Activated CD4-positive, CD25-positive, alpha-beta regulatory T cell treated with anti-CD3 and anti-CD28 coated beads, Interleukin-2, amount 50 U/mL, for 72 hours (primary cell): ENCODE results near the gene TWIST2.

ENCODE experiments used
- DNase-seq: peaks from one replicate; pipeline ENCODE4 v3.0.0; 2021

The TWIST2 gene

DNA sequence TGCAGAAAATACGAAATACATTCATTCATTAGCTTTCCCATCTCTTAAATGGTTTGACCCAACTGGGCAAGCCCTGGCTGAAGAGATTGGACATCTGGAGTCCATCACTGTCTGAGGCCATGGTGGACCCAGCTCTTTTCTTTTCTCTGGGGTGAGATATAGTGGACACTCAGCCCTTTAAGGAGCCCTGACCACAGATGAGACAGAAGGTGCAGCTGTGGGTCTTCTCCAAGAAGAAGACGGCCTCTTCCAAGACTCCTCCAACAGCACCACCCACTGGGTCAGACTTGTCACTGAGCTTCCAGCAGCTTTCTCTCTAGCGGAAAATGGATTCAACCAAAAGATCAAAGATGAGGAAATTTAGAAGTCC lies 27.2 kb downstream of the TWIST2 start:
- no peak for DNase-seq

GRCh38 chr2:238875471-238876231 lies 27.8 kb downstream of the TWIST2 start:
- DNase-seq: no peak

DNA sequence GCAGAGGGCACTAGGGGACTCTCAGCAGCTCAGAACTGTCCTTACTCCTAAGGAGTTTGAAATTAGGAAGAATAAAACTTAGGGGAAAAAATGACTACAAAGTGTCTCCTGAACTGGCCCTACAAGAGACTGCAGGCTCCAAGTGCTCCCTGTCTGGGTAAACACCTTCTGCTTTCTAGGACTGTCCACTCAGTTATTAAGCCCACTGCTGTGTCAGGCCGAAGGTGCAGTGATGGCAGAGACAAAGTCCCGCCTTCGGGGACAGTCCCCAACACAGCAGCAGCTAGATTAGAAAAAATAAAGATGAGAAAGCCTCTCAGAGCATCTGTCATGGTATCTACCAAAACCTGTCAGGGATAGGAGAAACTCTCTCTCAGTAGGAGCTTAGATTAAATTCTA lies 28.3 kb downstream of the TWIST2 start:
- no peak for DNase-seq

DNA sequence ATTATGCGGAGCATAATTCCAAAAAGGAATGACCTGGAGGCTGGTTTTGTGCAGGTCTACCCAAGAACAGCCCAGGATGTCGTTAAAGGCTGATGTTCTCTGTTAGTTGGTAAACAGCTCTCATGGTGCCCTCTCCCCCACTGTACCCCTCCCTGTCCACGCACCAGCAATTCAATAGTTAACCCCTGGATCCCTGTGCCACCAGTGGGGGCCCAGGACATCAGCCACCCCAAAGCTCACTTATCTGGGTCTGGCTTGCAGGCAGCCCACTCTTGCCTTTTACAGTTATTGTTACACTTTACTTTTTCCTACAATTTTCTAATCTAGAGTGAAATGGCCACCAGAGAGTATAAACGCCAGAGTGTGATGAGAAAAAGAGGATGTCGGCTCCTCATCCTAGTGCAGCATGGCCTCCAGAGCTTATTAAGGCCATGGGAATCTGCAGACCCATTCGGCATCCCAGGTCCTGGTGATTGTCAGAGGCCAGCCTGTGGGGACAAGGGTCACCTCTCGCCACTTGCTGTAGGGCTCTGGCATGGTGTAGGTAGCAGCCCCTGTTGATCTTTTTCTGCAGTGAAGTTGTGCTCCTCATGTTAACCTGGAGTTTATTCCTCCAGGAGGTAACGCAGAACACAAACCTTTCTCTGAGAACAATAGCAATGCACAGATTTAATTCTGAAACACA lies 30.3 kb downstream of the TWIST2 start:
- no peak for DNase-seq

DNA sequence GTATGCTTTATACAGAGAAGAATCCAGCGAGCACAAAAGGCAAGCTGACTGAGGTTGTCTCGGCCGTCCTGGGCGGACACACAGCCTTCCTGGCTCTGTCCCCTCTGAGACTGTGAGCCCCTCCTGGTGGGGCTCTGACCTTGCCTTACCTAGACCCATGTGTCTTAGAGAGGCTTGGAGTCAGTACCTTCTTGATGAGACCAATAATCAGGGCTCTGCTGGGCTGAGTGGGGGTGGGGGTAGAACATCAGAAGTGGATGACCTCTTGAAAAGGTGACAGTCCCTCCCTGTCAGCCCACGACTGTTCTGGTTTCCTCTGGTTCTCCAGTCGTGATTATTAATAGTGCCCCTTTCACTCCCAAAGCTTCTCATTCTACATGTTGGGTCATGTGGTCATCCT lies 31.2 kb downstream of the TWIST2 start:
- no peak for DNase-seq

- no peak for DNase-seq
Measured at GRCh38 chr2:238879621-238880377, 31.9 kb downstream of the TWIST2 start.

DNA sequence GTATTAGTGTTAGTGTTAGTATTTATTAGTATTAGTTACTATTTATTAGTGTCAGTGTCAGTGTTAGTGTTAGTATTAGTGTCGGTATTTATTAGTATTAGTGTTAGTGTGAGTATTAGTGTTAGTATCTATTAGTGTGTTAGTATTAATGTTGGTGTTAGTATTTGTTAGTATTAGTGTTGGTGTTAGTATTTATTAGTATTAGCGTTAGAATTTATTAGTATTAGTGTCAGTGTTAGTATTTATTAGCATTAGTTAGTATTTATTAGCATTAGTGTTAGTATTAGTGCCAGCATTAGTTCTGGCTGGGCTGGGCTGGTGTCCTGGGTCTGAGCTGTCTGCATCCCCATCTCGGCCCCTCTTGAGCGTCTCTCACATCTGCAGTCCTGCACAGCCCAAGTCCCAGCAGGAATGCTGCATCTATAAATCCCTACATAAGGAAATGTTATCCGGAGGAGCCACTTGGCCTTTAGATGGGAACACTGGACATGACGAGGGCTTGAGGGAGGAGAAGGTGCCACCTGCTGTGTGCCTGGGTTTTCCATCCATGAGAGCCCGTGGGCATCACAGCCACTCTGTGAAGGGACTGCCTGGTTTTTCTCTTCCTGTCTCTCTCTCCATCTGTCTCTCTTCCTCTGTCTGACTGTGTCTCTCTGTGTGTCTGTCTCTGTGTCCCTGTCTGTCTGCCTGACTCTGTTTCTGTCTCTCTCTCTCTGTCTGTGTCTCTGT lies 33.6 kb downstream of the TWIST2 start:
- DNase-seq: no peak

DNA sequence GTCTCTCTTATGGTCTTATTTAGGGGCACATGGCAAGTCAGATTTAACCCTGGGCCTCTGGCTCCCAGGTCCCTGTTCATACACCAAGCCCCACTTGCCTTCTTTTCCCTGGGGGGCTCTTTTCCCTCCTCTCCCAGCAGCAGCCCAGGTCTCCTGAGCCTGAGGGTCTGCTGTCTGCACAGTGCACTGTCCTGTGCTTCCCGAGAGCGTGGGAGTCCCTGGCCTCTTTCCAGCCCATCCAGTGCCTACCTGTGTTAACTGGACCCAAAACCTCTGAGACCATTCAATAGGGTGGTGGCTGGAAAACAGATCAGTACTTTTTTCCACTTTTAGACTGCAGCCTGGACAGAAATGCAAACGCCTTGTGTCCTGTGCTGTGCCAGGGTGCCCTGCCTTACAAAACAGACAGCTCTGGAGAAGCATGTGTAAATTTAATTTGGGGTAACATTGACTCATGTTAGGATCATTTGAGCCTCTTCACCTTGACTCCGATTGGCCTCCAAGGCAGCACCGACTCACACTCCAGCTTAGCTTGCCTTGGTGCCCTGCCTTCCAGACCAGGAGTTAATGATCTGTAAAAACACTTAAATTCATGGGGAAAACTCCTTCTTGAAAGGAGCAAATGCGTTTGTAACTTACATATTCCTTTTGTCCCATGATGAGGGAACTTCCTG lies 34.3 kb downstream of the TWIST2 start:
- DNase-seq: no peak

- DNase-seq: no peak
Measured at GRCh38 chr2:238883421-238883901, 35.6 kb downstream of the TWIST2 start.

DNA sequence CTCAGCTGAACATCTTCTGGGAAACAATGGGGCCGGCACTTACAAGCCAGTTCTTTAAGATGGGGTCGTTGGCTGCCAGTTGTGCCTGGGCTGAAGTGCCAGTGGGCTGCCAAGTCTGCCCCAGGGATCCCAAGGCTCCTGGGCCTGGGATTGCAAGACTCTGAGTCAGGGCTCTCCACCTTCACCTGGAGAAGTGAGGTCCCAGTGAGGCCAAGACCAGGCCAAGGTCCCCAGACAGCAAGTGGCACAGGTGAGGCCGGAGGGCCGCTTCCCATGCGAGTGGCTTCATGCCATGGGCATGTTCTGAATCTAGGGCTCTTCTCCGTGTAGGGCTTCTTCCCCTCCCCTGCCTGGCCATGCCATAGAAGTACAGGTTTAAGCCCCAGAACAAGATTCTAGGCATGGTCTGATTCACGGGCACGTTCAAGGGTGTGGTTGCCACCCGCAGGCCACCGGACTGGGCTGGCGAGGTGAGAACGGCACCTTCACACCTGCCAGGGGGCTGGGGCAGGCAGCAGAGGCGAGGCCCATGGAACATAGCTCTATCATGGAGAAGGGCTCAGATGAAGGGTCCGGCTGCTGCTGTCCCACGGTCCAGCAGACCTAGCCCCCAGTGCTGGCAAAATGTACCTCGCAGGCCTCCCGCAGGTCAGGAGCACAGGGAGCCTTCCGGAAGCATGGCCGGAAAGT lies 36.4 kb downstream of the TWIST2 start:
- no peak for DNase-seq

- no peak for DNase-seq
Measured at GRCh38 chr2:238884812-238885408, 37.0 kb downstream of the TWIST2 start.

- DNase-seq: no peak
Measured at GRCh38 chr2:238886453-238887094, 38.7 kb downstream of the TWIST2 start.

DNA sequence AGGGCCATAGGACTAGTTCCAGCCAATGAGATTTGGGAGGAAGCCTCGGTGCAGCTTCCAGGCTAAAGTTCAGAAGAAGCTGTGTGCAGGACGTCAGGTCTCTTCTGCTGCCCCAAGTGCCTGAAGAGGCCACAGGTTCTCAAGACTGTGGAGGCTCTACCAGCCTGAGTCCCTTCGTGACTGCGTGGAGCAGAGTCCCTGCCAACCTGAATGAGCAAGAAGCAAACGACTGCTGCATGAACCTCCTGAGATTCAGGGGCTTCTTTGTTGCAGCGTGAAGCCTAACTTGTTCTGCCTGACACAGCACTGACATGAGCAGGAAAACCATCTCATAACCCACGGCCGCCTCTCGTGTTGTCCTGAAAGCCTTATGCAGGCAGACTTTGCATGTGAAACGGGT lies 39.7 kb downstream of the TWIST2 start:
- no peak for DNase-seq

DNA sequence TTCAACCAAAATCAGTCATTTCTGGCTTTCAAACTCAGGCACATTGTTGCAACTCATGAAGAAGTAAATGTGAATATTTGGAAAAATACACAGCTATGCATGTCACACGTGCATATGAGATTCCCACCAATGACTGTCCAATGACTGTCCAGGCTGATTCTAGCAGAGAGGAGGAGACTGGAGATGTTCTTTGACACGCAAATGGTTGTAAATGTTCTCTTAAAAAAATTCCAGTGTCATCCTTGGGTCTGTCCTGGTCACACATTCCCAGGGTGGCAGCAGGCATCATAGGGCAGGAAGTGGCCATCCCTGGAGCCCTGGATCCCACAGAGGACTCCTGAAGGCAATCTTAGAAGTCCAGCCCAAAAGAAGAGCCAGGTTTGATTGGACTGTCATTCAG lies 40.9 kb downstream of the TWIST2 start:
- DNase-seq: no peak

GRCh38 chr2:238890131-238890530 lies 42.2 kb downstream of the TWIST2 start:
- no peak for DNase-seq

- DNase-seq: no peak
Measured at GRCh38 chr2:238890618-238891456, 43.0 kb downstream of the TWIST2 start.

DNA sequence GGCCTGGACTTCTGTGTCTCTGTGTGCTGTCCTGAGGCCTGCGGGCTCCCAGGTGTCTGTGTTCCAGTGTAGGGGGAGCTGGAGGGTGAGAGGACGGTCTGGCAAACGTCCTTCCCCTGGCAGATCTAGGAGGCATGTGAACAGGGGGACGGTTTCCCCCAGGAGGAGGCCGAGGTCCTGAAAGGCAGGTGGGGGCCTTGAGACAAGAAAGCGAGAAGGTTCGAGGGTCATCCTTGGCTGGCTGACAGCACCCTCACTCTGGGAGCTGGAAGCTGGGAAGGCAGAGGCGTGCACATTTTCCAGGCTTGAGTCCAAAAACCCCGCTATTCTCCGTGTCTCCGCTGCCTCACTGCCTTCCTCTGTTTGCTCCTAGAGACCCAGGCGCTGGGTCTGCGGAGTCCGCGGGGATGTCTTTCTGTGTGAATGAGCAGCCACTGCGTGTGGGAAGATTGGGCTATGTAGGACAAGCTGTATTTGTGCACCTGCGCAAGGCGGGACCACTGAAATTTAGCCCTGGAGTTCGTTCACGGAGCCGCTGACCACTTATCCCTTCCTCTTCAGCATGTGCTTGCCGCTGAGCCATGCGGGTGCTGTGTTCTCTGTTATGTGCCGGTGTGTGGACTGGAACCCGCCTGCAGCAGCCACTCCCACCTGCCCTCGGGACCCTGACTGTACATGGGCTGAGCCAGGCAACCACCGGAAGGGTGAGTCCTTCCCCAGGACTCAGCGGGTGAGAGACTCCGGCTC lies 43.7 kb downstream of the TWIST2 start:
- DNase-seq: no peak

DNA sequence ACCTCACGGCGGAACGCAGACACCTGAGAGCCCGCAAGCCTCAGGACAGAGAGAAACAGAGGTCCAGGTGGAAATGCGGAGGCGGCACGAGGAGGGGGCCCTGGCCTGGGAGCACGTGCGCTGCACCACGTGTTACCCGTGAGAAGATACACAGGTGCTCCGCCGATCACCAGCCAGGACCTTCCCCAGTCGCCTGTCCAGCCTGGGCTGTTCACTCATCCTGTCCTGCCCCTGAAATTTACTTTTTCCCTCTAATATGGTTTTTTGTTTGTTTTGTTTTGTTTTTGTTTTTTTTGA lies 44.3 kb downstream of the TWIST2 start:
- DNase-seq: no peak

DNA sequence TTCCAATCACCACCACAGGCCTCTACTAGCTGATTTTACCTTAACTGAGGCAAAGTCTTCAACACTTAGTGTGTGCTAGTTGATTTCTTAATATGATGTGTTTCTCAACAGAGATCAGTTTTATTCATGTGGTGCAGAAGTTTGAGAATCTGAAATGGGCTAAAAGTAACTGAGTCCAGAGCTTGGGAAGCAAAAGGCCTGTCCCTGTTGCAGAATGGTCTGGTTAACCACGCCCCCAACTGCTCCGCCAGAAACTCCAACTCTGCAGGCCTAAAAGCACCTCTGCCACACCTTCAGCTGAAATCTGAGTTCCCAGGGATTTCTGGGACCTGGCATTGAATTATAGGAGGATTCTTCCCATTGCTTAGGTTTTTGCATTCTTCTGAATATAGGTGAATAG lies 44.9 kb downstream of the TWIST2 start:
- DNase-seq: no peak
